Measurements from ENCODE around the gene TAF3. TPM values are rescaled to one million over a fixed set of nuclear protein-coding genes. Genes with fewer than 3 reads are reported as not detected.

TAF3 gene
- total and polyA plus RNA-seq, 4 donors, result 3.4 to 7.0 (median 5.0) TPM

DNA sequence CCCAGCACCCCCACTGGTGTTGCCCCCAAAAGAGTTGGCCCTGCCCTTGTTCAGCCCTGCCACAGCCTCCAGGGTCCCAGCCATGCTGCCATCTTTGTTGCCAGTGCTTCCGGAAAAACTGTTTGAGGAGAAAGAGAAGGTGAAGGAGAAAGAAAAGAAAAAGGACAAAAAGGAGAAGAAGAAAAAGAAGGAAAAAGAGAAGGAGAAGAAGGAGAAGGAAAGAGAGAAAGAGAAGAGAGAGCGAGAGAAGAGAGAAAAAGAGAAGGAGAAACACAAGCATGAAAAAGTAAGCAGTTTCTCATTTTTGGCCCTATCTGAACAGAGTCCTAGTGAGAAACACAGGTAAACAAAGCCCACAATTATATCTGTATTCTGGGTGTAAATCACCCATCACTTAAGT lies 147.2 kb downstream of the TAF3 start:
- H3K4me3 ChIP-seq, result no peak overlapping the region
- H3K4me1 ChIP-seq (ENCODE audit: control insufficient read depth in 5 of 5, insufficient read depth in 5 of 5, low read length in 5 of 5), result peaks cover 0 to 4% (median 0%) of the 10 kb centered on the region in 5 donors
- H3K9me3 ChIP-seq (ENCODE audit: control insufficient read depth in 4 of 4, insufficient read depth in 3 of 4, low read length in 3 of 4), result no peaks in the 10 kb centered on the region
- peaks cover 3 to 11% (median 9%) of the 10 kb centered on the region in 4 donors for H3K36me3 ChIP-seq (ENCODE audit: control insufficient read depth in 4 of 4, insufficient read depth in 4 of 4, low read length in 4 of 4)
- DNase-seq (no peak), ATAC-seq (ENCODE audit: insufficient read depth, low FRiP score) (no peak)
- H3K9ac ChIP-seq (ENCODE audit: insufficient read depth in 1 of 2, low read length in 2 of 2), result no peak overlapping the region
- H3K27ac ChIP-seq (ENCODE audit: low read depth in 1 of 2, low read length in 1 of 2), result no peak overlapping the region
- H3K27me3 ChIP-seq (ENCODE audit: control insufficient read depth in 3 of 3, insufficient read depth in 3 of 3, low read length in 2 of 3), result no peaks in the 10 kb centered on the region
- WGBS, 2 donors, result 88 to 90% methylated on average over 2 of the region's 2 CpGs
- TF ChIP-seq, protein P1, sequence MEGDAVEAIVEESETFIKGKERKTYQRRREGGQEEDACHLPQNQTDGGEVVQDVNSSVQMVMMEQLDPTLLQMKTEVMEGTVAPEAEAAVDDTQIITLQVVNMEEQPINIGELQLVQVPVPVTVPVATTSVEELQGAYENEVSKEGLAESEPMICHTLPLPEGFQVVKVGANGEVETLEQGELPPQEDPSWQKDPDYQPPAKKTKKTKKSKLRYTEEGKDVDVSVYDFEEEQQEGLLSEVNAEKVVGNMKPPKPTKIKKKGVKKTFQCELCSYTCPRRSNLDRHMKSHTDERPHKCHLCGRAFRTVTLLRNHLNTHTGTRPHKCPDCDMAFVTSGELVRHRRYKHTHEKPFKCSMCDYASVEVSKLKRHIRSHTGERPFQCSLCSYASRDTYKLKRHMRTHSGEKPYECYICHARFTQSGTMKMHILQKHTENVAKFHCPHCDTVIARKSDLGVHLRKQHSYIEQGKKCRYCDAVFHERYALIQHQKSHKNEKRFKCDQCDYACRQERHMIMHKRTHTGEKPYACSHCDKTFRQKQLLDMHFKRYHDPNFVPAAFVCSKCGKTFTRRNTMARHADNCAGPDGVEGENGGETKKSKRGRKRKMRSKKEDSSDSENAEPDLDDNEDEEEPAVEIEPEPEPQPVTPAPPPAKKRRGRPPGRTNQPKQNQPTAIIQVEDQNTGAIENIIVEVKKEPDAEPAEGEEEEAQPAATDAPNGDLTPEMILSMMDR (IDR thresholded peaks at IDR 0.05; ENCODE audit: control extremely low read depth, extremely low read depth), result no peak

DNA sequence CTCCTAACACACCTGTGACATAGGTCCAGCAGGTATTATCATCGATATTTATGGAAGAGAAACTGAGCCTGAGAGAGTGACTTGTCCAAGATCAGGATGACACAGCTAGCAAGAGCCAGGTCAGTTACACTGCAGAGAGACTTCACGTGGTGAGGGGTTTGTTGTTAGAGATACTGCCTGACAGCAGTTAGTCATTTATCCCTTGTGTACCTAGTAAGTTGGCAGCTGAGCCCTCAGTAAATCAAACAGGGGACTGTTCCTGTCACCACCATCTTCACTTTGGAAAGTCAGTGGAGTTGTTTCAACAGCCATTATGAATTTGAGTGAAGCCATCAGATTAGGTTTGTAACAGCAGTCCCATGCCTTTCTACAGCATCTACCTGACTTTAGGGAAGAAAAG lies 148.7 kb downstream of the TAF3 start:
- Histone ChIP-seq H3K27ac (ENCODE audit: low read depth in 1 of 2, low read length in 1 of 2) (no peak overlapping the region), H3K27me3 (ENCODE audit: control insufficient read depth in 3 of 3, insufficient read depth in 3 of 3, low read length in 2 of 3) (no peaks in the 10 kb centered on the region), H3K36me3 (ENCODE audit: control insufficient read depth in 4 of 4, insufficient read depth in 4 of 4, low read length in 4 of 4) (peaks cover 3 to 11% (median 9%) of the 10 kb centered on the region in 4 donors), H3K4me3 (no peak overlapping the region), H3K9ac (ENCODE audit: insufficient read depth in 1 of 2, low read length in 2 of 2) (no peak overlapping the region), H3K9me3 (ENCODE audit: control insufficient read depth in 4 of 4, insufficient read depth in 3 of 4, low read length in 3 of 4) (no peaks in the 10 kb centered on the region), H3K4me1 (ENCODE audit: control insufficient read depth in 5 of 5, insufficient read depth in 5 of 5, low read length in 5 of 5) (peaks cover 0 to 4% (median 0%) of the 10 kb centered on the region in 5 donors)
- TF ChIP-seq, protein P1 (IDR thresholded peaks at IDR 0.05; ENCODE audit: control extremely low read depth, extremely low read depth), result no peak
- no peak for DNase-seq
- ATAC-seq (ENCODE audit: insufficient read depth, low FRiP score), result no peak
- WGBS, 2 donors, result 92 to 94% methylated on average over 2 of the region's 2 CpGs

GRCh38 chr10:7968510-7969112 lies 150.3 kb downstream of the TAF3 start:
- no peak for ATAC-seq (ENCODE audit: insufficient read depth, low FRiP score)
- H3K4me1 ChIP-seq (ENCODE audit: control insufficient read depth in 5 of 5, insufficient read depth in 5 of 5, low read length in 5 of 5), result peaks cover 0 to 4% (median 0%) of the 10 kb centered on the region in 5 donors
- TF ChIP-seq, protein P1 (IDR thresholded peaks at IDR 0.05; ENCODE audit: control extremely low read depth, extremely low read depth), result no peak

DNA sequence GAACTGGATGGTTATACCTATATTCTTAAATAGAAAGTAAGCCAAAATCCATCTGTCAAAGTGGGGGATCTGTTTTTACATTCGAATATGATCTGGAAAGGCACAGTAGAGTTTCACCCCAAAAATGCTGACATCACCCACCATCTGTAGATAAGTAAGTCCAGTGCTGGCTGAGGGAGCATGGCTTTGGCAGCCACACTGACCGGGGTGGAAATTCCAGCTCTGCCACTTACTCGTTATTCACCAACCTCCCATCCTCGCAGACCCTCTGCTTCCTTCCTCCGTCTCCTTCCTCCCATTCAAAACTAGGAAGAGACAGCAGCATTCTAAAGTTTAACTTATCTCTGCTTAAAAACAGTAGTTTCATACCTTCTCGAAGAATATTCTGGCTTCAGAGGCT lies 151.3 kb downstream of the TAF3 start:
- H3K27me3 ChIP-seq (ENCODE audit: control insufficient read depth in 3 of 3, insufficient read depth in 3 of 3, low read length in 2 of 3), result no peaks in the 10 kb centered on the region
- DNase-seq (no peak), ATAC-seq (ENCODE audit: insufficient read depth, low FRiP score) (no peak)
- no peak overlapping the region for H3K4me3 ChIP-seq
- H3K4me1 ChIP-seq (ENCODE audit: control insufficient read depth in 5 of 5, insufficient read depth in 5 of 5, low read length in 5 of 5), result peaks cover 0 to 4% (median 0%) of the 10 kb centered on the region in 5 donors
- no peaks in the 10 kb centered on the region for H3K9me3 ChIP-seq (ENCODE audit: control insufficient read depth in 4 of 4, insufficient read depth in 3 of 4, low read length in 3 of 4)
- H3K9ac ChIP-seq (ENCODE audit: insufficient read depth in 1 of 2, low read length in 2 of 2), result no peak overlapping the region
- H3K36me3 ChIP-seq (ENCODE audit: control insufficient read depth in 4 of 4, insufficient read depth in 4 of 4, low read length in 4 of 4), result peaks cover 1 to 6% (median 4%) of the 10 kb centered on the region in 4 donors
- 51 to 59% methylated on average over 6 of the region's 6 CpGs for WGBS, 2 donors
- TF ChIP-seq, protein P1 (IDR thresholded peaks at IDR 0.05; ENCODE audit: control extremely low read depth, extremely low read depth), result no peak
- no peak overlapping the region for H3K27ac ChIP-seq (ENCODE audit: low read depth in 1 of 2, low read length in 1 of 2)

More at GRCh38 chr10:7968510-7969112, 150.3 kb downstream of the TAF3 start:
- Histone ChIP-seq H3K36me3 (ENCODE audit: control insufficient read depth in 4 of 4, insufficient read depth in 4 of 4, low read length in 4 of 4) (peaks cover 3 to 11% (median 11%) of the 10 kb centered on the region in 4 donors), H3K9ac (ENCODE audit: insufficient read depth in 1 of 2, low read length in 2 of 2) (no peak overlapping the region), H3K9me3 (ENCODE audit: control insufficient read depth in 4 of 4, insufficient read depth in 3 of 4, low read length in 3 of 4) (no peaks in the 10 kb centered on the region), H3K27ac (ENCODE audit: low read depth in 1 of 2, low read length in 1 of 2) (no peak overlapping the region), H3K27me3 (ENCODE audit: control insufficient read depth in 3 of 3, insufficient read depth in 3 of 3, low read length in 2 of 3) (no peaks in the 10 kb centered on the region), H3K4me3 (no peak overlapping the region)
- WGBS, 2 donors, result 45 to 70% methylated on average over 1 of the region's 1 CpG
- no peak for DNase-seq
